Neural cell (in vitro differentiated cells): ENCODE measurements around the gene DGKB. TPM values are rescaled to one million over a fixed set of nuclear protein-coding genes. Genes with fewer than 3 reads are reported as not detected.

Source experiments
- H2AFZ ChIP-seq: fragments of 200-600, 300-800 bp; sonication (generic), shearing (Covaris generic); 2 replicates; pipeline ENCODE4 v1.6.0; 2014; ENCODE audit warnings: low read depth, mild to moderate bottlenecking, antibody characterized with exemption, low read length, moderate library complexity
- H3F3A ChIP-seq: fragments of 200-600 bp; shearing (Covaris generic); 2 replicates; pipeline ENCODE4 v1.6.1; 2016; ENCODE audit warnings: mild to moderate bottlenecking, moderate library complexity, mixed read lengths, antibody characterized with exemption, low read length; ENCODE audit not compliant: insufficient read depth, poor library complexity, severe bottlenecking
- H3K27ac ChIP-seq: fragments of 200-600, 300-800 bp; sonication (generic), shearing (Covaris generic); 2 replicates; pipeline ENCODE4 v1.5.1; 2014; ENCODE audit warnings: mild to moderate bottlenecking, low read length, moderate library complexity
- H3K27me3 ChIP-seq: fragments of 300-800, 200-600 bp; sonication (generic), shearing (Covaris generic); 2 replicates; pipeline ENCODE4 v1.6.0; 2014; ENCODE audit warnings: mild to moderate bottlenecking, low read depth, low read length, moderate library complexity; ENCODE audit not compliant: insufficient read depth
- H3K36me3 ChIP-seq: fragments of 300-800, 200-600 bp; sonication (generic), shearing (Covaris generic); 2 replicates; pipeline ENCODE4 v1.5.1; 2014; ENCODE audit warnings: mild to moderate bottlenecking, antibody characterized with exemption, low read length, moderate library complexity; ENCODE audit not compliant: insufficient read depth
- H3K4me2 ChIP-seq: fragments of 300-800, 200-600 bp; sonication (generic), shearing (Covaris generic); 2 replicates; pipeline ENCODE4 v1.6.0; 2014; ENCODE audit warnings: mild to moderate bottlenecking, low read length
- H3K4me3 ChIP-seq: fragments of 300-800, 200-600 bp; sonication (generic), shearing (Covaris generic); 2 replicates; pipeline ENCODE4 v1.5.1; 2014; ENCODE audit warnings: mild to moderate bottlenecking, low read length, moderate library complexity
- H3K79me2 ChIP-seq: fragments of 200-600 bp; shearing (Covaris generic); replicated peaks from 2 replicates; pipeline ENCODE4 v1.6.0; 2014; ENCODE audit warnings: mild to moderate bottlenecking, low read length, moderate library complexity; ENCODE audit not compliant: insufficient read depth
- H3K9ac ChIP-seq: fragments of 300-800, 200-600 bp; sonication (generic), shearing (Covaris generic); 2 replicates; pipeline ENCODE4 v1.6.1; 2016; ENCODE audit warnings: mild to moderate bottlenecking, low read length, mixed read lengths
- H3K9me2 ChIP-seq: fragments of 200-600 bp; shearing (Covaris generic); 2 replicates; pipeline ENCODE4 v1.6.1; 2016; ENCODE audit warnings: mild to moderate bottlenecking, low read length, mixed read lengths; ENCODE audit not compliant: insufficient read depth
- H3K9me3 ChIP-seq: fragments of 200-600, 300-800 bp; sonication (generic), shearing (Covaris generic); 2 replicates; pipeline ENCODE4 v1.6.1; 2016; ENCODE audit warnings: mild to moderate bottlenecking, mixed run types, low read length, moderate library complexity, mixed read lengths
- H4K20me1 ChIP-seq: fragments of 200-600 bp; shearing (Covaris generic); 2 replicates; pipeline ENCODE4 v1.6.1; 2016; ENCODE audit warnings: mild to moderate bottlenecking, mixed run types; ENCODE audit not compliant: insufficient read depth
- EP300 ChIP-seq: fragments of 450-650 bp; conservative IDR thresholded peaks from 2 replicates; pipeline ENCODE4 v1.6.1; 2014; ENCODE audit warnings: antibody characterized with exemption, mild to moderate bottlenecking, moderate library complexity; ENCODE audit not compliant: poor library complexity, severe bottlenecking
- EZH2 ChIP-seq: fragments of 200-600, 300-800 bp; shearing (Covaris generic), sonication (generic); IDR thresholded peaks from 2 replicates; pipeline ENCODE4 v1.6.1; 2014; ENCODE audit warnings: antibody characterized with exemption, low read length, borderline replicate concordance, mild to moderate bottlenecking; ENCODE audit not compliant: insufficient read depth, poor library complexity, severe bottlenecking
- MXI1 ChIP-seq: fragments of 450-650 bp; conservative IDR thresholded peaks from 2 replicates; pipeline ENCODE4 v1.6.1; 2014; ENCODE audit warnings: antibody characterized with exemption, mild to moderate bottlenecking; ENCODE audit not compliant: poor library complexity, severe bottlenecking
- POLR2AphosphoS5 ChIP-seq: IDR thresholded peaks from 2 replicates; pipeline ENCODE4 v1.6.1; 2012
- RAD21 ChIP-seq: fragments of 450-650 bp; conservative IDR thresholded peaks from 2 replicates; pipeline ENCODE4 v1.6.1; 2014; ENCODE audit warnings: antibody characterized with exemption, mild to moderate bottlenecking, moderate library complexity
- SMC3 ChIP-seq: fragments of 450-650 bp; conservative IDR thresholded peaks from 2 replicates; pipeline ENCODE4 v1.6.1; 2014; ENCODE audit warnings: antibody characterized with exemption, mild to moderate bottlenecking, moderate library complexity; ENCODE audit not compliant: poor library complexity
- TAF1 ChIP-seq: IDR thresholded peaks from 2 replicates; pipeline ENCODE4 v1.6.1; 2012; ENCODE audit warnings: low read depth
- polyA plus RNA-seq: library from polyadenylated mRNA; depleted of rRNA; stranded (reverse); fragments of >200 nt; gene quantifications from 2 replicates; pipeline ENCODE4 v1.2.3, GENCODE V29; 2014
- TF ChIP-seq, protein P1 (sequence below): fragments of 450-650 bp; IDR thresholded peaks from 2 replicates; pipeline ENCODE4 v1.5.1; 2014; ENCODE audit warnings: antibody characterized with exemption, mild to moderate bottlenecking, moderate library complexity; ENCODE audit not compliant: poor library complexity, severe bottlenecking
- TF ChIP-seq, protein P2 (sequence below): IDR thresholded peaks from 2 replicates; pipeline ENCODE4 v1.6.1; 2012; ENCODE audit warnings: borderline replicate concordance

DGKB gene
- polyA plus RNA-seq, 1 donor from 2014 or later, result 0.20 TPM

DNA sequence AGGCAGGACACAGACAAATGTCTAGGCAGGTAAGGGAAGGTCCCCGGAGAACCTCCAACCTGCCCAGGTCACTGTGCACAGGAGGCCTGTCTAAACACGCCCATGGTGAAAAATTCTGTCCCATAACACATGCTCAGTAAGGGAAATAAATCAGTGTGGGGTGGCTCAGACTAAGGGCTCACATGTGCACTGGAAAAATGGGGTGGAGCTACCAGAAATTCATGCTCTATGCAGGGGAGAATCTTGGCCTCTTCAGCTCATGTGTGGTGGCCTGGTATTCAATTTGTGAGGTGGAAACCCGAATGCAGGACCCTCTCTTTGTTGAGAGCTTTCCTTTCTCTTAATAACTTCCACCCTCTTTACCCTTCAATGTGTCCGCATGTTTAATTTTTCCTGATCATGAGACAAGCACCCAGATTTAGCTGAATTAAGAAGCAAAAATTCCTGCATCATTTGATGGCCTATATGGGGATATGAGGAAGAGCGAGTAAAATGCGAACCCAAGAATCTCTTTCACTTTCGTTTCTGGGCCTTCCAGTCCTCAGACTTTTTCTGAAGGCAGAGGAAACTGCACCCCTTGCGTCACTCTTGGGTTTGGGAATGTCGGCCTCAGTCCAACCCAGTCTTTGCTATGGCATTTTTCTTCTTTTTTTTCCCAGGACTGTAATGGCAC, 163.2 kb downstream of the DGKB start:
- Histone ChIP-seq H3F3A (no peaks in the 10 kb centered on the region), H2AFZ (no peak overlapping the region), H4K20me1 (no peaks in the 10 kb centered on the region), H3K9me2 (no peaks in the 10 kb centered on the region), H3K79me2 (no peaks in the 10 kb centered on the region), H3K4me3 (no peak overlapping the region), H3K9ac (no peak overlapping the region), H3K9me3 (no peaks in the 10 kb centered on the region), H3K27ac (no peak overlapping the region), H3K4me2 (no peak overlapping the region), H3K36me3 (no peaks in the 10 kb centered on the region), H3K27me3 (no peaks in the 10 kb centered on the region)
- TF ChIP-seq, protein P1, sequence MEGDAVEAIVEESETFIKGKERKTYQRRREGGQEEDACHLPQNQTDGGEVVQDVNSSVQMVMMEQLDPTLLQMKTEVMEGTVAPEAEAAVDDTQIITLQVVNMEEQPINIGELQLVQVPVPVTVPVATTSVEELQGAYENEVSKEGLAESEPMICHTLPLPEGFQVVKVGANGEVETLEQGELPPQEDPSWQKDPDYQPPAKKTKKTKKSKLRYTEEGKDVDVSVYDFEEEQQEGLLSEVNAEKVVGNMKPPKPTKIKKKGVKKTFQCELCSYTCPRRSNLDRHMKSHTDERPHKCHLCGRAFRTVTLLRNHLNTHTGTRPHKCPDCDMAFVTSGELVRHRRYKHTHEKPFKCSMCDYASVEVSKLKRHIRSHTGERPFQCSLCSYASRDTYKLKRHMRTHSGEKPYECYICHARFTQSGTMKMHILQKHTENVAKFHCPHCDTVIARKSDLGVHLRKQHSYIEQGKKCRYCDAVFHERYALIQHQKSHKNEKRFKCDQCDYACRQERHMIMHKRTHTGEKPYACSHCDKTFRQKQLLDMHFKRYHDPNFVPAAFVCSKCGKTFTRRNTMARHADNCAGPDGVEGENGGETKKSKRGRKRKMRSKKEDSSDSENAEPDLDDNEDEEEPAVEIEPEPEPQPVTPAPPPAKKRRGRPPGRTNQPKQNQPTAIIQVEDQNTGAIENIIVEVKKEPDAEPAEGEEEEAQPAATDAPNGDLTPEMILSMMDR, result no peak
- TF ChIP-seq MXI1, result no peak
- no peak for TF ChIP-seq RAD21
- TF ChIP-seq EP300, result no peak
- TF ChIP-seq POLR2AphosphoS5, result no peak
- no peak for TF ChIP-seq SMC3
- TF ChIP-seq TAF1, result no peak
- TF ChIP-seq, protein P2, sequence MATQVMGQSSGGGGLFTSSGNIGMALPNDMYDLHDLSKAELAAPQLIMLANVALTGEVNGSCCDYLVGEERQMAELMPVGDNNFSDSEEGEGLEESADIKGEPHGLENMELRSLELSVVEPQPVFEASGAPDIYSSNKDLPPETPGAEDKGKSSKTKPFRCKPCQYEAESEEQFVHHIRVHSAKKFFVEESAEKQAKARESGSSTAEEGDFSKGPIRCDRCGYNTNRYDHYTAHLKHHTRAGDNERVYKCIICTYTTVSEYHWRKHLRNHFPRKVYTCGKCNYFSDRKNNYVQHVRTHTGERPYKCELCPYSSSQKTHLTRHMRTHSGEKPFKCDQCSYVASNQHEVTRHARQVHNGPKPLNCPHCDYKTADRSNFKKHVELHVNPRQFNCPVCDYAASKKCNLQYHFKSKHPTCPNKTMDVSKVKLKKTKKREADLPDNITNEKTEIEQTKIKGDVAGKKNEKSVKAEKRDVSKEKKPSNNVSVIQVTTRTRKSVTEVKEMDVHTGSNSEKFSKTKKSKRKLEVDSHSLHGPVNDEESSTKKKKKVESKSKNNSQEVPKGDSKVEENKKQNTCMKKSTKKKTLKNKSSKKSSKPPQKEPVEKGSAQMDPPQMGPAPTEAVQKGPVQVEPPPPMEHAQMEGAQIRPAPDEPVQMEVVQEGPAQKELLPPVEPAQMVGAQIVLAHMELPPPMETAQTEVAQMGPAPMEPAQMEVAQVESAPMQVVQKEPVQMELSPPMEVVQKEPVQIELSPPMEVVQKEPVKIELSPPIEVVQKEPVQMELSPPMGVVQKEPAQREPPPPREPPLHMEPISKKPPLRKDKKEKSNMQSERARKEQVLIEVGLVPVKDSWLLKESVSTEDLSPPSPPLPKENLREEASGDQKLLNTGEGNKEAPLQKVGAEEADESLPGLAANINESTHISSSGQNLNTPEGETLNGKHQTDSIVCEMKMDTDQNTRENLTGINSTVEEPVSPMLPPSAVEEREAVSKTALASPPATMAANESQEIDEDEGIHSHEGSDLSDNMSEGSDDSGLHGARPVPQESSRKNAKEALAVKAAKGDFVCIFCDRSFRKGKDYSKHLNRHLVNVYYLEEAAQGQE, result no peak
- TF ChIP-seq EZH2, result no peak

DNA sequence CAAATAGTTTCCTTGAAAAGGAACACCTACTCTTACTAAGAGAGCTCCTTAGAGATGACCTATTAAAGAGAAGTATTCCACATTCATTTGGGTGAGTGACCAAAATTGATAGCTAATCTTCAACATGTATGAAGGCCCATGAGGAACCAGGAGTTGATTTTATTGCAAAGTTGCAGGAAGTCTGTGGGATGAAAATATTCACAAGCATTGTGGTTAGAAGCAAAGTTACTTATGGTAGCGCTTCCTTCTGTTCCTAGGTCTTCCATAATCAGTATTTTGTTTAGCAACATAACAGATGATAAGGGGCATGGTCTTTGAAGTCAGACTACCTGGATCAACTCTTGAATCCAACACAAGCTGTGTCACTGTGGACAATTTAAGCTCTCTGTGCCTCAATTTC, 164.5 kb downstream of the DGKB start:
- Histone ChIP-seq H3K9ac (no peak overlapping the region), H3K9me3 (no peaks in the 10 kb centered on the region), H3K79me2 (no peaks in the 10 kb centered on the region), H3F3A (no peaks in the 10 kb centered on the region), H2AFZ (no peak overlapping the region), H3K4me3 (no peak overlapping the region), H3K27ac (no peak overlapping the region), H4K20me1 (no peaks in the 10 kb centered on the region), H3K4me2 (no peak overlapping the region), H3K36me3 (no peaks in the 10 kb centered on the region), H3K9me2 (no peaks in the 10 kb centered on the region), H3K27me3 (no peaks in the 10 kb centered on the region)
- no peak for TF ChIP-seq SMC3
- no peak for TF ChIP-seq POLR2AphosphoS5
- TF ChIP-seq EP300, result no peak
- TF ChIP-seq, protein P1, result no peak
- TF ChIP-seq TAF1, result no peak
